ENCODE data around the gene TSPAN15. TPM values are rescaled to one million over a fixed set of nuclear protein-coding genes. Genes with fewer than 3 reads are reported as not detected.
"Not testable (repeated sequence)": the region's sequence is repeated elsewhere in the genome, so short reads cannot be mapped to it uniquely, and the experiment has no call there.

Gene TSPAN15
- total RNA-seq, 2 donors from 2014 or later: 4.9 to 12.7 TPM

- Mint-ChIP-seq H3K9me3 (no peaks in the 10 kb centered on the region), H3K36me3 (ENCODE audit: low read depth) (no peaks in the 10 kb centered on the region), H3K4me3 (no peak overlapping the region), H3K4me1 (no peaks in the 10 kb centered on the region), H3K27me3 (no peaks in the 10 kb centered on the region), H3K27ac (no peak overlapping the region)
- no peak for ATAC-seq (replicated peaks)
These were observed 62.4 kb downstream of the TSPAN15 start for GRCh38 chr10:69513617-69514016.

GRCh38 chr10:69515699-69516259 is 64.5 kb downstream of the TSPAN15 start:
- Mint-ChIP-seq H3K27ac (no peak overlapping the region), H3K4me1 (no peaks in the 10 kb centered on the region), H3K36me3 (ENCODE audit: low read depth) (no peaks in the 10 kb centered on the region), H3K27me3 (peaks cover 5% of the 10 kb centered on the region), H3K9me3 (no peaks in the 10 kb centered on the region), H3K4me3 (no peak overlapping the region)
- ATAC-seq (replicated peaks): peak; percentile 97

- no peaks in the 10 kb centered on the region for H3K4me1 Mint-ChIP-seq
- no peaks in the 10 kb centered on the region for H3K36me3 Mint-ChIP-seq (ENCODE audit: low read depth)
- ATAC-seq (replicated peaks): peak; percentile 67
- no peaks in the 10 kb centered on the region for H3K9me3 Mint-ChIP-seq
- H3K27me3 Mint-ChIP-seq: peaks cover 5% of the 10 kb centered on the region
- H3K27ac Mint-ChIP-seq: no peak overlapping the region
- H3K4me3 Mint-ChIP-seq: no peak overlapping the region
These were observed 65.1 kb downstream of the TSPAN15 start for GRCh38 chr10:69516316-69516715.

- no peak for ATAC-seq (replicated peaks)
- H3K27me3 Mint-ChIP-seq: peaks cover 5% of the 10 kb centered on the region
- no peak overlapping the region for H3K4me3 Mint-ChIP-seq
- H3K27ac Mint-ChIP-seq: no peak overlapping the region
- no peaks in the 10 kb centered on the region for H3K4me1 Mint-ChIP-seq
- no peaks in the 10 kb centered on the region for H3K9me3 Mint-ChIP-seq
- no peaks in the 10 kb centered on the region for H3K36me3 Mint-ChIP-seq (ENCODE audit: low read depth)
These were observed 65.5 kb downstream of the TSPAN15 start for GRCh38 chr10:69516796-69517195.

- no peak overlapping the region for H3K4me3 Mint-ChIP-seq
- no peaks in the 10 kb centered on the region for H3K9me3 Mint-ChIP-seq
- H3K36me3 Mint-ChIP-seq (ENCODE audit: low read depth): no peaks in the 10 kb centered on the region
- no peak for ATAC-seq (replicated peaks)
- H3K4me1 Mint-ChIP-seq: no peaks in the 10 kb centered on the region
- H3K27ac Mint-ChIP-seq: no peak overlapping the region
- peaks cover 5% of the 10 kb centered on the region for H3K27me3 Mint-ChIP-seq
These were observed 66.1 kb downstream of the TSPAN15 start for GRCh38 chr10:69517271-69517848.

DNA sequence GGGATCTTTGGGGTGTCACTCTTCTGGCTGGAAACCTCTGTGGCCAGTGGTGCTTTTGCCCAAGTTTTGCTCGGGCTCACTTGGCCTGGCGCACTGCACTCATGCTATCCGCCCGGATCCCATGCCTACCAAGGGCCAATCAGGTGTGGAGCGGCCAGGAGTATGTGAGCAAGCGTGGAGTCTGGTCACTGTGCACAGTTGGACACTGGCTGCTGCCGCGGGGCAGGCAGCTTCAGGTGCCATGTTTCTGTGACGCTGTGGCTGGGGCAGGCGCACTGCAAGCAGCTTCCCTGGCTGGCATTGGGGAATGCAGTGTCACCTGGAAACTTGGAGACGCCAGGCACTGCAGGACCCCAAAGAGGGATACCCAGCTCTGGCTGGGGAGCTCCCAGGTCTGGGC is 76.7 kb downstream of the TSPAN15 start:
- Mint-ChIP-seq H3K4me3 (no peak overlapping the region), H3K27ac (no peak overlapping the region), H3K9me3 (no peaks in the 10 kb centered on the region), H3K27me3 (peaks cover 3% of the 10 kb centered on the region), H3K4me1 (no peaks in the 10 kb centered on the region), H3K36me3 (ENCODE audit: low read depth) (no peaks in the 10 kb centered on the region)
- no peak for ATAC-seq (replicated peaks)

GRCh38 chr10:69533658-69534057 is 82.4 kb downstream of the TSPAN15 start:
- Mint-ChIP-seq H3K27me3 (peaks cover 4% of the 10 kb centered on the region), H3K4me3 (no peak overlapping the region), H3K36me3 (ENCODE audit: low read depth) (no peaks in the 10 kb centered on the region), H3K4me1 (no peaks in the 10 kb centered on the region), H3K27ac (no peak overlapping the region), H3K9me3 (no peaks in the 10 kb centered on the region)
- no peak for ATAC-seq (replicated peaks)

DNA sequence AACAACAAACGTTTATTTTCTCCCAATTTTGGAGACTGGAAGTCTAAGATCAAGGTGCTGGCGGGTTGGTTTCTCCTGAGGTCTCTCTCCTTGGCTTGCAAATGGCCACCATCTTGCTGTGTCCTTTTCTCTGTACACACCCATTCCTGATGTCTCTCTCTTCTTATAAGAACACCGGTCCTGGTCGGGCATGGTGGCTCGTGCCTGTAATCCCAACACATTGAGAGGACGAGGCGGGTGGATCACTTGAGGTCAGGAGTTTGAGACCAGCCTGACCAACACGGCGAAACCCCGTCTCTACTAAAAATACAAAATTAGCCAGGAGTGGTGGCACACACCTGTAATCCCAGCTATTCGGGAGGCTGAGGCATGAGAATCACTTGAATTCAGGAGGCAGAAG is 85.3 kb downstream of the TSPAN15 start:
- not testable (repeated sequence) for H3K4me1 Mint-ChIP-seq; H3K36me3 Mint-ChIP-seq (ENCODE audit: low read depth); H3K27ac Mint-ChIP-seq; ATAC-seq (replicated peaks); H3K9me3 Mint-ChIP-seq; H3K27me3 Mint-ChIP-seq; H3K4me3 Mint-ChIP-seq

DNA sequence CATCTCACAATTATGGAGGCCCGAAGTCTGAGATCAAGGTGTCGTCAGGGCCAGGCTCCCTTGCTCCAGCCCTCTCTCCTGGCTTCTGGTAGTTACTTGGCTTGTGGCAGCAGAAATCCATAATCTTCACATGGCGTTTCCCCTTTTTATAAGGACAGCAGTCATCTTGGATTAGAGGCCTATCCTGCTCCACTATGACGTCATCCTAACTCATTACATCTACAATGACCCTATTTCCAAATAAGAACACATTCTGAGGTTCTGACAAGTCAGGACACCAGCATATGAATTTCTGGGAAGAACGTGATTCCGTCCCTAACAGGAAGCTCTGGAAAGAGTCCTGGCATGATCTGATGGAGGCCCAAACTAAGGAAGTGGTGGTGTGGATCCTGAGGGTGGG is 86.2 kb downstream of the TSPAN15 start:
- H3K9me3 Mint-ChIP-seq: peaks cover 7% of the 10 kb centered on the region
- no peak overlapping the region for H3K27ac Mint-ChIP-seq
- H3K27me3 Mint-ChIP-seq: peaks cover 9% of the 10 kb centered on the region
- no peaks in the 10 kb centered on the region for H3K36me3 Mint-ChIP-seq (ENCODE audit: low read depth)
- no peaks in the 10 kb centered on the region for H3K4me1 Mint-ChIP-seq
- ATAC-seq (replicated peaks): no peak
- no peak overlapping the region for H3K4me3 Mint-ChIP-seq

GRCh38 chr10:69538461-69538860 is 87.2 kb downstream of the TSPAN15 start:
- no peak for ATAC-seq (replicated peaks)
- Mint-ChIP-seq H3K36me3 (ENCODE audit: low read depth) (no peaks in the 10 kb centered on the region), H3K27me3 (peaks cover 7% of the 10 kb centered on the region), H3K4me1 (no peaks in the 10 kb centered on the region), H3K9me3 (peaks cover 7% of the 10 kb centered on the region), H3K4me3 (no peak overlapping the region), H3K27ac (no peak overlapping the region)

DNA sequence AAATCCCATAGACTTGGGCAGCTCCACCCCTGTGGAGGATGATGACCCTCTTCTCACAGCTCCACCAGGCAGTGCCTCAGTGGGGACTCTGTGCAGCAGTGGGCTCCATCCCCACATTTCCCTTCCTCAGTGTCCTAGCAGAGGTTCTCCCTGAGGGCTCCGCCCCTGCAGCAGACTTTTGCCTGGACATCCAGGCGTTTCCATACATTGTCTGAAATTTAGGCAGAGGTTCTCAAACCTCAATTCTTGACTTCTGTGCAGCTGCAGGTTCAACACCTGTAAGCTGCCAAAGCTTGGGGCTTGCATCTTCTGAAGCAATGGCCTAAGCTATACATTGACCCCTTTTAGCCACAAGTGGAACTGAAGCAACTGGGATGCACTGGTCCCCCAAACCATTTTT is 90.2 kb downstream of the TSPAN15 start:
- Mint-ChIP-seq H3K4me3 (no peak overlapping the region), H3K36me3 (ENCODE audit: low read depth) (no peaks in the 10 kb centered on the region), H3K27me3 (peaks cover 7% of the 10 kb centered on the region), H3K4me1 (no peaks in the 10 kb centered on the region), H3K27ac (no peak overlapping the region), H3K9me3 (peaks cover 7% of the 10 kb centered on the region)
- no peak for ATAC-seq (replicated peaks)

DNA sequence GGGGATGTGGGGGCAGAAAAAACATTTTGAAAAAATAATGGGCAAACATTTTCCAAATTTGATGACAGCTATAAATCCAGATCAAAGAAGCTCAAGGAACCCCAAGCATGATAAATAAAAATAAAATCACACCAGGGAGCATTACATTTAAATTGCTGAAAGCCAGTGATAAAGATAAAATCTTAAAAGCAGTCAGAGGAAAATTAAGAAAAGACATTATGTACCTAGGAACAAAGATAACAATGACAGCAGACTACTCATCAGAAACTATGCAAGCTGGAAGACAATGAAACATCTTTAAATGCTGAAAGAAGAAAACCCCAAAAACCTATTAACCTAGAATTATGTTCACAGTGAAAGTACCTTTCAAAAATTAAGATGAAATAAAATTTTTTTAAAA is 98.7 kb downstream of the TSPAN15 start:
- no peaks in the 10 kb centered on the region for H3K36me3 Mint-ChIP-seq (ENCODE audit: low read depth)
- no peaks in the 10 kb centered on the region for H3K4me1 Mint-ChIP-seq
- no peak for ATAC-seq (replicated peaks)
- H3K4me3 Mint-ChIP-seq: no peak overlapping the region
- H3K27ac Mint-ChIP-seq: no peak overlapping the region
- H3K27me3 Mint-ChIP-seq: peaks cover 15% of the 10 kb centered on the region
- H3K9me3 Mint-ChIP-seq: peaks cover 26% of the 10 kb centered on the region

- H3K36me3 Mint-ChIP-seq (ENCODE audit: low read depth): no peaks in the 10 kb centered on the region
- peaks cover 24% of the 10 kb centered on the region for H3K9me3 Mint-ChIP-seq
- no peak overlapping the region for H3K4me3 Mint-ChIP-seq
- ATAC-seq (replicated peaks): no peak
- no peaks in the 10 kb centered on the region for H3K4me1 Mint-ChIP-seq
- H3K27me3 Mint-ChIP-seq: peaks cover 18% of the 10 kb centered on the region
- no peak overlapping the region for H3K27ac Mint-ChIP-seq
These were observed 101.0 kb downstream of the TSPAN15 start for GRCh38 chr10:69552268-69552667.

DNA sequence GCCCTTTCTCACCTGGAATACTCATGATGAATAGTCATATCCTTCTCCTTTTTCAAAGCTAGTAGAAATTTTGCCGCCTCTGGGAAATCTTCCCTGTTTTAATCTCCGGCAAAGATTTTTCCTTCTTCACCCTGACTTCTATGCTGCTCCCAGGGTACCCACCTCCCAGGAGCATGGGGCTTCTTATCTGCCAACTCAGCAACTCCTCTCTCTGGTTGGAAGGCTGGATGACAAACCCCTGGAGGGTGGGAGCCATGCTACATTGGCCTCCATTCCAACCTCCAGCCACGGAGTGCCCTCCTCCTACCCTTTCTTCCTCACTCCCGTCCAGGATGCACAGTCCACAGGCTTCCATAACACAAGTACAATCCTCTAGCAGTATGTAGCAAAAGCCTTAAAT is 102.1 kb downstream of the TSPAN15 start:
- H3K36me3 Mint-ChIP-seq (ENCODE audit: low read depth): no peaks in the 10 kb centered on the region
- peaks cover 18% of the 10 kb centered on the region for H3K27me3 Mint-ChIP-seq
- peaks cover 20% of the 10 kb centered on the region for H3K9me3 Mint-ChIP-seq
- no peak for ATAC-seq (replicated peaks)
- no peak overlapping the region for H3K27ac Mint-ChIP-seq
- no peak overlapping the region for H3K4me3 Mint-ChIP-seq
- peaks cover 4% of the 10 kb centered on the region for H3K4me1 Mint-ChIP-seq

- Mint-ChIP-seq H3K4me1 (peaks cover 10% of the 10 kb centered on the region), H3K27me3 (peaks cover 18% of the 10 kb centered on the region), H3K36me3 (ENCODE audit: low read depth) (no peaks in the 10 kb centered on the region), H3K27ac (no peak overlapping the region), H3K9me3 (peaks cover 13% of the 10 kb centered on the region), H3K4me3 (no peak overlapping the region)
- no peak for ATAC-seq (replicated peaks)
These were observed 103.3 kb downstream of the TSPAN15 start for GRCh38 chr10:69554611-69555010.

All from activated T-helper 17 cell treated with anti-CD3 and anti-CD28 coated beads, Interleukin-2, amount 50 U/mL, for 72 hours (primary cell).